ENCODE results near the gene TES.

DNA sequence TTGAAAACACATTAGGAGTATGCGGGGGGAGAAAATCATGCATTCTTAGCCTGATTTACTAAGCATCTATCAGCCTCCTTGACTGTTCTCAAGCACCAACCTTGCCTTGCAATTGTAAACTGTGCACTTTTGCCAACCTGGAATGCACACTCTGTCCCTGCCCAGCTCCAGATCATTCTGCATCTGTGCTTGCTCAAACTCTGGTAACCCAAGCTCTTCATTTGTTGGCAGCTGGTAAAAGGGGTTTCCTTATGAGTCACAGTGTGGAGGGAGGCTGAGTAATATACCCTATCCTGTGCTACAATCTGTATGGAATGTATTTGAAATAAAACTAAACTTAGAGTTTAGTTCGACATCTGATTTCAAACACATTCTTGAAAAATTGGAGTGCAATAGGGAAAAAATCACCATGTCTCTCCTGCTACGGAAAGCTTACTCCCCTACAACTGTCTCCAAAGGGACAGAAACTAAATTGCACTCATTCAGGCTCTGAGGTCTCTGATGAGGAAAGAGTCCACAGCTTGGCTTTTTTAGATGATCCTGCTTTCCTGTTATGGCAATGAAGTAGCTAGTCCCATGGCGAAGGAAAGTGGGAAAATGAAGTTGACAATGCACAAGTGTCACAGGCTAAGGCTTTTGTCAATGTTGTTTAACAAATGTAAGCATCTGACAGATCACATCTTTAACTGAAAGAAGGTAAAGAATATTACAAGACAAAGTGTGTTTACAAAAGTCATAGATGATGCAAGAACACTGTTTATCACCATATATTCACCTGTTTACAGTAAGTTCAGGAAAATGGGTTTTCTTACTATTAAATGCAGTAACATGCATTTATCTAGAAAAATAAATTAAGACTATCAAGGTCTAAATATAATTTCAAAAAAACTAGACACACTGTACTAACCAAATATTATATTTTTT, 61.9 kb downstream of the TES start:
- no peak for TF ChIP-seq POLR2AphosphoS5 (IDR thresholded peaks at IDR 0.05; ENCODE audit: low read depth, low read length)
- TF ChIP-seq, protein P1, sequence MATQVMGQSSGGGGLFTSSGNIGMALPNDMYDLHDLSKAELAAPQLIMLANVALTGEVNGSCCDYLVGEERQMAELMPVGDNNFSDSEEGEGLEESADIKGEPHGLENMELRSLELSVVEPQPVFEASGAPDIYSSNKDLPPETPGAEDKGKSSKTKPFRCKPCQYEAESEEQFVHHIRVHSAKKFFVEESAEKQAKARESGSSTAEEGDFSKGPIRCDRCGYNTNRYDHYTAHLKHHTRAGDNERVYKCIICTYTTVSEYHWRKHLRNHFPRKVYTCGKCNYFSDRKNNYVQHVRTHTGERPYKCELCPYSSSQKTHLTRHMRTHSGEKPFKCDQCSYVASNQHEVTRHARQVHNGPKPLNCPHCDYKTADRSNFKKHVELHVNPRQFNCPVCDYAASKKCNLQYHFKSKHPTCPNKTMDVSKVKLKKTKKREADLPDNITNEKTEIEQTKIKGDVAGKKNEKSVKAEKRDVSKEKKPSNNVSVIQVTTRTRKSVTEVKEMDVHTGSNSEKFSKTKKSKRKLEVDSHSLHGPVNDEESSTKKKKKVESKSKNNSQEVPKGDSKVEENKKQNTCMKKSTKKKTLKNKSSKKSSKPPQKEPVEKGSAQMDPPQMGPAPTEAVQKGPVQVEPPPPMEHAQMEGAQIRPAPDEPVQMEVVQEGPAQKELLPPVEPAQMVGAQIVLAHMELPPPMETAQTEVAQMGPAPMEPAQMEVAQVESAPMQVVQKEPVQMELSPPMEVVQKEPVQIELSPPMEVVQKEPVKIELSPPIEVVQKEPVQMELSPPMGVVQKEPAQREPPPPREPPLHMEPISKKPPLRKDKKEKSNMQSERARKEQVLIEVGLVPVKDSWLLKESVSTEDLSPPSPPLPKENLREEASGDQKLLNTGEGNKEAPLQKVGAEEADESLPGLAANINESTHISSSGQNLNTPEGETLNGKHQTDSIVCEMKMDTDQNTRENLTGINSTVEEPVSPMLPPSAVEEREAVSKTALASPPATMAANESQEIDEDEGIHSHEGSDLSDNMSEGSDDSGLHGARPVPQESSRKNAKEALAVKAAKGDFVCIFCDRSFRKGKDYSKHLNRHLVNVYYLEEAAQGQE (IDR thresholded peaks at IDR 0.05; ENCODE audit: insufficient read depth in 1 of 2, low read depth in 2 of 2, low read length in 2 of 2) = no peak
- no peak for TF ChIP-seq FOXP2 (optimal IDR thresholded peaks at IDR 0.05; ENCODE audit: borderline replicate concordance, extremely low read depth, extremely low read length, insufficient read depth)
- TF ChIP-seq SIN3A (IDR thresholded peaks at IDR 0.05; ENCODE audit: borderline replicate concordance, insufficient read depth, low read length) = no peak
